SK-N-SH treated with all-trans-retinoic acid at 6 μM for 48 hours (cell line): ENCODE results near the gene TINAGL1.

Experiments
- ATAC-seq: fragments of 200-7000 bp; cut with Tn5 transposase; 3 replicates; pipeline ENCODE4 v1.9.1; 2020; ENCODE audit warnings: mild to moderate bottlenecking, moderate library complexity
- ARNTL ChIP-seq: fragments of 450-650 bp; formaldehyde crosslinking; IDR thresholded peaks from 2 replicates; pipeline ENCODE4 v1.5.0; 2020; ENCODE audit warnings: low read depth, mild to moderate bottlenecking, moderate library complexity, borderline replicate concordance
- BACH2 ChIP-seq: fragments of 250-450 bp; sonication (Bioruptor Pico); IDR thresholded peaks from 2 replicates; pipeline ENCODE4 v1.9.0; 2021; ENCODE audit warnings: mild to moderate bottlenecking, borderline replicate concordance
- CSDC2 ChIP-seq: fragments of 250-450 bp; sonication (Bioruptor Pico); IDR thresholded peaks from 2 replicates; pipeline ENCODE4 v1.5.0; 2020; ENCODE audit warnings: mild to moderate bottlenecking, moderate library complexity
- ESRRG ChIP-seq: fragments of 250-450 bp; sonication (Bioruptor Pico); IDR thresholded peaks from 2 replicates; pipeline ENCODE4 v1.6.1; 2021; ENCODE audit warnings: mild to moderate bottlenecking
- GLIS3 ChIP-seq: fragments of 250-450 bp; sonication (Bioruptor Pico); IDR thresholded peaks from 2 replicates; pipeline ENCODE4 v1.5.0; 2020; ENCODE audit warnings: mild to moderate bottlenecking, moderate library complexity
- ISL1 ChIP-seq: fragments of 250-450 bp; sonication (Bioruptor Pico); IDR thresholded peaks from 2 replicates; pipeline ENCODE4 v2.1.2; 2022; ENCODE audit warnings: mild to moderate bottlenecking, moderate library complexity
- OSR1 ChIP-seq: fragments of 250-450 bp; sonication (Bioruptor Pico); IDR thresholded peaks from 2 replicates; pipeline ENCODE4 v1.8.0; 2022; ENCODE audit warnings: moderate library complexity, mild to moderate bottlenecking, inconsistent platforms
- PPARA ChIP-seq: fragments of 250-450 bp; sonication (Bioruptor Pico); IDR thresholded peaks from 2 replicates; pipeline ENCODE4 v1.5.0; 2020; ENCODE audit warnings: mild to moderate bottlenecking, borderline replicate concordance
- RARB ChIP-seq: fragments of 250-450 bp; sonication (Bioruptor Pico); IDR thresholded peaks from 2 replicates; pipeline ENCODE4 v1.8.0; 2021; ENCODE audit warnings: mild to moderate bottlenecking, moderate library complexity
- SNAI2 ChIP-seq: fragments of 250-450 bp; sonication (Bioruptor Pico); IDR thresholded peaks from 2 replicates; pipeline ENCODE4 v1.5.0; 2020; ENCODE audit warnings: mild to moderate bottlenecking, moderate library complexity
- TCF4 ChIP-seq: fragments of 250-450 bp; sonication (Bioruptor Pico); IDR thresholded peaks from 2 replicates; pipeline ENCODE4 v1.8.0; 2021; ENCODE audit warnings: mild to moderate bottlenecking, moderate library complexity, borderline replicate concordance
- TOX ChIP-seq: fragments of 250-450 bp; sonication (Bioruptor Pico); IDR thresholded peaks from 2 replicates; pipeline ENCODE4 v1.8.0; 2021; ENCODE audit warnings: mild to moderate bottlenecking, moderate library complexity, borderline replicate concordance
- ZC3H10 ChIP-seq: fragments of 250-450 bp; sonication (Bioruptor Pico); IDR thresholded peaks from 2 replicates; pipeline ENCODE4 v1.5.1; 2021; ENCODE audit warnings: mild to moderate bottlenecking, moderate library complexity
- ZFP30 ChIP-seq: fragments of 450-650 bp; formaldehyde crosslinking; IDR thresholded peaks from 2 replicates; pipeline ENCODE4 v1.5.0; 2022; ENCODE audit warnings: mild to moderate bottlenecking, moderate library complexity
- ZNF565 ChIP-seq: fragments of 450-650 bp; formaldehyde crosslinking; conservative IDR thresholded peaks from 2 replicates; pipeline ENCODE4 v1.5.0; 2020; ENCODE audit warnings: low read depth, mild to moderate bottlenecking, moderate library complexity
- ZNF8 ChIP-seq: fragments of 450-650 bp; formaldehyde crosslinking; IDR thresholded peaks from 2 replicates; pipeline ENCODE4 v1.5.0; 2020; ENCODE audit warnings: mild to moderate bottlenecking, moderate library complexity
- TF ChIP-seq, protein P1 (sequence below): fragments of 250-450 bp; sonication (Bioruptor Pico); IDR thresholded peaks from 2 replicates; pipeline ENCODE4 v1.5.1; 2020; ENCODE audit warnings: low read depth, mild to moderate bottlenecking, moderate library complexity
- TF ChIP-seq, protein P2 (sequence below): fragments of 250-450 bp; sonication (Bioruptor Pico); IDR thresholded peaks from 2 replicates; pipeline ENCODE4 v1.5.0; 2020; ENCODE audit warnings: mild to moderate bottlenecking, moderate library complexity
- TF ChIP-seq, protein P3 (sequence below): fragments of 250-450 bp; sonication (Bioruptor Pico); IDR thresholded peaks from 2 replicates; pipeline ENCODE4 v1.8.0; 2020; ENCODE audit warnings: mild to moderate bottlenecking, moderate library complexity, borderline replicate concordance
- TF ChIP-seq, protein P4 (sequence below): fragments of 250-450 bp; sonication (Bioruptor Pico); IDR thresholded peaks from 2 replicates; pipeline ENCODE4 v1.8.0; 2021; ENCODE audit warnings: low read depth, mild to moderate bottlenecking, moderate library complexity, borderline replicate concordance
- TF ChIP-seq, protein P5 (sequence below): fragments of 250-450 bp; sonication (Bioruptor Pico); IDR thresholded peaks from 2 replicates; pipeline ENCODE4 v1.5.1; 2021; ENCODE audit warnings: mild to moderate bottlenecking, moderate library complexity

The TINAGL1 gene

DNA sequence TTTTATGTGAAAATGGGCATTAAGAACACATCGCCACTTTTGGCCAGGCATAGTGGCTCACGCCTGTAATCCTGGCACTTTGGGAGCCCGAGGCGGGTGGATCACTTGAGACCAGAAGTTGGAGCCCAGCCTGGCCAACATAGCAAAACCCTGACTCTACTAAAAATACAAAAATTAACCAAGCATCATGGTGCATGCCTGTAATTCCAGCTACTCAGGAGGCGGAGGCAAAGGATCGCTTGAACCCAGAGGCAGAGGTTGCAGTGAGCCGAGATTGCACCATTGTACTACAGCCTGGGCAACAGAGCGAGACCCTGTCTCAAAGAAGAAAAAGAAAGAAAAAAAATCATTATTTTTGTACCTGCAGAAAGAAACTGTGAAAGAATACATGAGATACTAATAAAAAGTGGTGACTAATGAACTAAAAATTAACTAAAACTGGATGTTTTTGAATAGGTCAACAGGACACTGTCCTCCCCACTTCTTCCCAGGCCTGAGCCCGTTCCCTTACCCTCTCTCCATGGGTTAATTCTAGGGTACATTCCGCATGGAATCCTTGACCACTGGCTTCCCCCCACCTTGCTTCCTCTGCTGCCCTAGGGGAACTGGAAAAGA lies 8.3 kb upstream of the TINAGL1 start (continued):
- TF ChIP-seq, protein P1, sequence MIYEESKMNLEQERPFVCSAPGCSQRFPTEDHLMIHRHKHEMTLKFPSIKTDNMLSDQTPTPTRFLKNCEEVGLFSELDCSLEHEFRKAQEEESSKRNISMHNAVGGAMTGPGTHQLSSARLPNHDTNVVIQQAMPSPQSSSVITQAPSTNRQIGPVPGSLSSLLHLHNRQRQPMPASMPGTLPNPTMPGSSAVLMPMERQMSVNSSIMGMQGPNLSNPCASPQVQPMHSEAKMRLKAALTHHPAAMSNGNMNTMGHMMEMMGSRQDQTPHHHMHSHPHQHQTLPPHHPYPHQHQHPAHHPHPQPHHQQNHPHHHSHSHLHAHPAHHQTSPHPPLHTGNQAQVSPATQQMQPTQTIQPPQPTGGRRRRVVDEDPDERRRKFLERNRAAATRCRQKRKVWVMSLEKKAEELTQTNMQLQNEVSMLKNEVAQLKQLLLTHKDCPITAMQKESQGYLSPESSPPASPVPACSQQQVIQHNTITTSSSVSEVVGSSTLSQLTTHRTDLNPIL (CRISPR knock-in tag): no peak
- TF ChIP-seq ZNF565 (CRISPR knock-in tag): no peak
- no peak for TF ChIP-seq ARNTL (CRISPR knock-in tag)
- TF ChIP-seq ISL1: no peak

DNA sequence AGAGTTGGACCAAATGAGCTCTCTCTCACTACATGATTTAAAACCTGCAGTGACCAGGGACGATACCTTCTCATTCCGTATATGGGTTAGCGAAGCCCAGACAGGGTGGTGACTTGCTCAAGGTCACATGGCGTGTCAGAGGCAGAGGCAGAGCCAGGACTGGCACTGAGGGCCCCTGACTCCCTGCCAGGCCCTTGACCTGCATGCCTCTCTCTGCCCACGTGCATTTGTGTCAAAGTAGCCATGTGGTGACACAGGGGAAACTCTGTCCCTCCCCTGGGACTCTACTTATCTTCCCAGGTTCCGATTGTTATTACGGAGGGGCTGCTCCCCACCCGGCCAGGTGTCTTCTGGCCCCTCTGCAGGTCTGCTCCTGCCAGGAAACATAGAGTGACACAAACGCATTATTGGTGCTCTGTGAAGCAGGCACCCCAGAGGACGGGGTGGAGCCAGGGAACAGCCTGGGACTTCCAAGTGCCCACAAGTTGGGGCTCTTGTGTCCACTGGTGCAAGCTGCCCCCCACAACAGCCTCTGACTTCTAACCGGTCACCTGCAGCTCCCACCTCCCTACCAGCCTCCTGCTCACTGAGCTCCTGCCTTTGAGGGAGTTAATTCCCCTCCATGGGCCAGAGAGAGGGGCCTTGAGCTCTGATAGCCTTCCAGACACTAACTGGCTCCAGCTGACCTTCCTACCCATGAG lies 7.3 kb upstream of the TINAGL1 start:
- TF ChIP-seq GLIS3 (CRISPR knock-in tag) (no peak), BACH2 (no peak), CSDC2 (no peak), PPARA (CRISPR knock-in tag) (no peak), ISL1 (no peak), OSR1 (CRISPR knock-in tag) (no peak), RARB (CRISPR knock-in tag) (no peak), TCF4 (CRISPR knock-in tag) (no peak), ZFP30 (no peak), TOX (no peak), ZNF8 (no peak), ARNTL (CRISPR knock-in tag) (no peak), ZC3H10 (CRISPR knock-in tag) (no peak), ESRRG (CRISPR knock-in tag) (no peak), SNAI2 (CRISPR knock-in tag) (no peak)
- TF ChIP-seq, protein P2, sequence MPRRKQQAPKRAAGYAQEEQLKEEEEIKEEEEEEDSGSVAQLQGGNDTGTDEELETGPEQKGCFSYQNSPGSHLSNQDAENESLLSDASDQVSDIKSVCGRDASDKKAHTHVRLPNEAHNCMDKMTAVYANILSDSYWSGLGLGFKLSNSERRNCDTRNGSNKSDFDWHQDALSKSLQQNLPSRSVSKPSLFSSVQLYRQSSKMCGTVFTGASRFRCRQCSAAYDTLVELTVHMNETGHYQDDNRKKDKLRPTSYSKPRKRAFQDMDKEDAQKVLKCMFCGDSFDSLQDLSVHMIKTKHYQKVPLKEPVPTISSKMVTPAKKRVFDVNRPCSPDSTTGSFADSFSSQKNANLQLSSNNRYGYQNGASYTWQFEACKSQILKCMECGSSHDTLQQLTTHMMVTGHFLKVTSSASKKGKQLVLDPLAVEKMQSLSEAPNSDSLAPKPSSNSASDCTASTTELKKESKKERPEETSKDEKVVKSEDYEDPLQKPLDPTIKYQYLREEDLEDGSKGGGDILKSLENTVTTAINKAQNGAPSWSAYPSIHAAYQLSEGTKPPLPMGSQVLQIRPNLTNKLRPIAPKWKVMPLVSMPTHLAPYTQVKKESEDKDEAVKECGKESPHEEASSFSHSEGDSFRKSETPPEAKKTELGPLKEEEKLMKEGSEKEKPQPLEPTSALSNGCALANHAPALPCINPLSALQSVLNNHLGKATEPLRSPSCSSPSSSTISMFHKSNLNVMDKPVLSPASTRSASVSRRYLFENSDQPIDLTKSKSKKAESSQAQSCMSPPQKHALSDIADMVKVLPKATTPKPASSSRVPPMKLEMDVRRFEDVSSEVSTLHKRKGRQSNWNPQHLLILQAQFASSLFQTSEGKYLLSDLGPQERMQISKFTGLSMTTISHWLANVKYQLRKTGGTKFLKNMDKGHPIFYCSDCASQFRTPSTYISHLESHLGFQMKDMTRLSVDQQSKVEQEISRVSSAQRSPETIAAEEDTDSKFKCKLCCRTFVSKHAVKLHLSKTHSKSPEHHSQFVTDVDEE: no peak
- TF ChIP-seq, protein P1 (CRISPR knock-in tag): no peak
- TF ChIP-seq, protein P3, sequence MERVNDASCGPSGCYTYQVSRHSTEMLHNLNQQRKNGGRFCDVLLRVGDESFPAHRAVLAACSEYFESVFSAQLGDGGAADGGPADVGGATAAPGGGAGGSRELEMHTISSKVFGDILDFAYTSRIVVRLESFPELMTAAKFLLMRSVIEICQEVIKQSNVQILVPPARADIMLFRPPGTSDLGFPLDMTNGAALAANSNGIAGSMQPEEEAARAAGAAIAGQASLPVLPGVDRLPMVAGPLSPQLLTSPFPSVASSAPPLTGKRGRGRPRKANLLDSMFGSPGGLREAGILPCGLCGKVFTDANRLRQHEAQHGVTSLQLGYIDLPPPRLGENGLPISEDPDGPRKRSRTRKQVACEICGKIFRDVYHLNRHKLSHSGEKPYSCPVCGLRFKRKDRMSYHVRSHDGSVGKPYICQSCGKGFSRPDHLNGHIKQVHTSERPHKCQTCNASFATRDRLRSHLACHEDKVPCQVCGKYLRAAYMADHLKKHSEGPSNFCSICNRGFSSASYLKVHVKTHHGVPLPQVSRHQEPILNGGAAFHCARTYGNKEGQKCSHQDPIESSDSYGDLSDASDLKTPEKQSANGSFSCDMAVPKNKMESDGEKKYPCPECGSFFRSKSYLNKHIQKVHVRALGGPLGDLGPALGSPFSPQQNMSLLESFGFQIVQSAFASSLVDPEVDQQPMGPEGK: no peak
- TF ChIP-seq, protein P4, sequence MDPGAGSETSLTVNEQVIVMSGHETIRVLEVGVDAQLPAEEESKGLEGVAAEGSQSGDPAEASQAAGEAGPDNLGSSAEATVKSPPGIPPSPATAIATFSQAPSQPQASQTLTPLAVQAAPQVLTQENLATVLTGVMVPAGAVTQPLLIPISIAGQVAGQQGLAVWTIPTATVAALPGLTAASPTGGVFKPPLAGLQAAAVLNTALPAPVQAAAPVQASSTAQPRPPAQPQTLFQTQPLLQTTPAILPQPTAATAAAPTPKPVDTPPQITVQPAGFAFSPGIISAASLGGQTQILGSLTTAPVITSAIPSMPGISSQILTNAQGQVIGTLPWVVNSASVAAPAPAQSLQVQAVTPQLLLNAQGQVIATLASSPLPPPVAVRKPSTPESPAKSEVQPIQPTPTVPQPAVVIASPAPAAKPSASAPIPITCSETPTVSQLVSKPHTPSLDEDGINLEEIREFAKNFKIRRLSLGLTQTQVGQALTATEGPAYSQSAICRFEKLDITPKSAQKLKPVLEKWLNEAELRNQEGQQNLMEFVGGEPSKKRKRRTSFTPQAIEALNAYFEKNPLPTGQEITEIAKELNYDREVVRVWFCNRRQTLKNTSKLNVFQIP (CRISPR knock-in tag): no peak
- TF ChIP-seq, protein P5, sequence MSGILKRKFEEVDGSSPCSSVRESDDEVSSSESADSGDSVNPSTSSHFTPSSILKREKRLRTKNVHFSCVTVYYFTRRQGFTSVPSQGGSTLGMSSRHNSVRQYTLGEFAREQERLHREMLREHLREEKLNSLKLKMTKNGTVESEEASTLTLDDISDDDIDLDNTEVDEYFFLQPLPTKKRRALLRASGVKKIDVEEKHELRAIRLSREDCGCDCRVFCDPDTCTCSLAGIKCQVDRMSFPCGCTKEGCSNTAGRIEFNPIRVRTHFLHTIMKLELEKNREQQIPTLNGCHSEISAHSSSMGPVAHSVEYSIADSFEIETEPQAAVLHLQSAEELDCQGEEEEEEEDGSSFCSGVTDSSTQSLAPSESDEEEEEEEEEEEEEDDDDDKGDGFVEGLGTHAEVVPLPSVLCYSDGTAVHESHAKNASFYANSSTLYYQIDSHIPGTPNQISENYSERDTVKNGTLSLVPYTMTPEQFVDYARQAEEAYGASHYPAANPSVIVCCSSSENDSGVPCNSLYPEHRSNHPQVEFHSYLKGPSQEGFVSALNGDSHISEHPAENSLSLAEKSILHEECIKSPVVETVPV (CRISPR knock-in tag): no peak
- TF ChIP-seq, all 23 proteins: peak for 0

More for the DNA sequence above, 7.3 kb upstream of the TINAGL1 start:
- no peak for ATAC-seq
